NCI-H446 (cell line): ENCODE results near the gene AGFG2.

Experiments
- DNase-seq, 2 experiments: peaks; one replicate each; lab custom pipeline; 2025; lab: John Stamatoyannopoulos, UW

Gene AGFG2

DNA sequence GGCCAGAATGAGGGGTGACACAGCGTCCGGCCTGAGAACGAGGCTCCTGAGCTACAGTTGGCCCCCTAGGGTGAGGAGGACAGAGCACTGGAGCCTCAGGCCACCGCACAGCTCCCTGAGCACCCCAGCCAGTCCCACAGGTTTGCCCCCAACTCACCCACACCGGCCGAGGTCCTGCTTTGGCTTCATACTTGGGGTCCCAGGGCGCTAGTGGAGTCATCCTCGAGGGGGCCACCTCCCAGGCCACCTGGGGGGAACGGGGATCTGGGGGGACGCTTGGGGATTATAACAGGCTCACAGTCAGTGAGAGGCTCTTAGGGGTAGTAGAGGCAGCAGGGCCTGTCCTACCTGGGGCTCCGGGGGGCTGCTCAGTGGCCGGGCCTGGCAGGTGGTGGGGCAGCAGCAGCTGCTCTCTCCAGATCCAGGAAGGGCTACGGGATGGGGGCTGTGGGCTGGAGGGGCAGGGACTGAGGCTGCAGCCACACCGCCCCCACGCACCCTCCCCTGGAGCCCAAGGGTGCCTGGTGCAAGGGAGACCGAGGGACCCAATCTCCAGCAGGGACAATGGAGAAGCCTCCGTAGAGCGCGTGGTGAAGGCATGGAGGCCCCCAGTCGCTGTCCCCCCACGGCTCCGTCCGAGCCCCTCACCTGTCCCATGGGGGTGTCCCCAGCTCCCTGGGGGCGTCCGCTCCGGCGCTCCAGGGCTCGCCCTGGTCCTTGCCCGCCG, 34.1 kb downstream of the AGFG2 start:
- DNase-seq: no peak

DNA sequence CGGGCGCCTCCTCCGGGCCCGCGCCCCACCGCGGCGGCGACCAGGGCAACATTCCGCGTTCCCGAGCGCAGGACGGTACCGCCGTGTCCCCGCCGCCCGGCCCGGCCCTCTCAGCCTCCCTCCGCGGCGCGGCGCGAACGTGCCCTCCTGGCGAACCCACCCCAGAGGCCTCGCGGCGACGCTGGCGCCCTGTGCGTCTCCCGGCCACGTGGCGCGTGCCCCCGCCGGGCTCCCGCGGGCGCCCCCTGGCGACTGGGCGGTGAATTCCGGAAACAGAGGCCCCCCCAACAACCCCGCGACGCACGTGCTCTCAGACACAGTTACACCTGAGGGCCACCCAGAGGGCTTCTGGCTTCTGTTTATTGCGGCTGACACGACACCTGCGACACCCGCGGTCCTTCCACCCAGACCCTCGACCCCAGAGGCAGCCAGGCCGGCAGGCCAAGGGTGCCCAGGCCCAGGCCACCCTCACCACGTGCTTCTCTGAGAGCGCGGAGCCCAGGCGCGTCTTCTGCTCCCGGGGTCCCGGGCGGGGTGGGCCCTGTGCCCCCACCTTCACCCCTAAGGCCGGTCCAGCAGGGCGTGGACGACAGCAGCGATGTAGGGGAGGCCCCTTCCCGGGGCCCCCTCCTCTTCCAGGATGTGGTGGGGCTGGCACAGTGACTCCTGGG, 34.8 kb downstream of the AGFG2 start, which contains the start of gene SAP25:
Gene SAP25 (minus strand): TSS at position 210 of the 671 bp plus-strand sequence. CDS start 158 bp downstream, at position 52.
- DNase-seq: no peak

DNA sequence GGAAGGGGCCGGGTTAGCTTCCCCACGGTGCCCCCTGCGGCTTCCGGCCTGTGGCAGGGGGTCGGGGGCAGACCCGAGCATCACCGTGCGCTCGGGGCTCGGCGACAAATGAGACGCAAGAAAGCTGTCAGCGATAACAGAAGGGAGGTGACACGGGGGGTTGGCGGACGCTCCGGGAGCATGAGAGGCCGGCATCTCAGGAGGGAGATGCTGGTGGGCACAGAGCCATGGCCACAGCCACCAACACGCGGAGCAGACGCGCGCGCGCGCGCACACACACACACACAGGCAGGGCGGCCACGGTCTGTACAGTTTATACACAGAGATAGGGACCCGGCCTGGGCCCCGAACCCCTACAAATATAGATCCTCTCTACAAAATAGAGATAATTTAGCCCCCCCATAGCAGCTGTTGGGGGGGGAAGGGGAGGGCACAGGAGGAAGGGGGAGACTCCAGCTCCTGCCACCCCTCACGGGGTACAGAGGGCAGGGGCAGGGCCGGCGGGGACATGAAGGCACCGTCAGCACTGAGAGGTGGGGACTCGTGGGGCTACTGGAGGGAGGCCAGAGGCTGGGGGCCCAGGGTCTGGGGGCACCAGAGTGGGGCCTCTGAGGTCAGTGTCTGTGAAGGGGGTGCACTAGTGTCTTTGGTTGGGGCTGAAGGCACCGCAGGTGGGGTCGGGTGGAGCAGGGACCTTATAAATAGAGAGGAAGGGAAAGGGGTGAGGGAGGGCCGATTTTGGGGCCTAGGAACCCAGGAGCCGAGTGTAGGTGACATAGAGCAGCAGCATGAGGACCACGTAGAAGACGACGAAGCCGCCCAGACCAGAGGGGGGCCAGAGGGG, 35.6 kb downstream of the AGFG2 start:
- no peak for DNase-seq

DNA sequence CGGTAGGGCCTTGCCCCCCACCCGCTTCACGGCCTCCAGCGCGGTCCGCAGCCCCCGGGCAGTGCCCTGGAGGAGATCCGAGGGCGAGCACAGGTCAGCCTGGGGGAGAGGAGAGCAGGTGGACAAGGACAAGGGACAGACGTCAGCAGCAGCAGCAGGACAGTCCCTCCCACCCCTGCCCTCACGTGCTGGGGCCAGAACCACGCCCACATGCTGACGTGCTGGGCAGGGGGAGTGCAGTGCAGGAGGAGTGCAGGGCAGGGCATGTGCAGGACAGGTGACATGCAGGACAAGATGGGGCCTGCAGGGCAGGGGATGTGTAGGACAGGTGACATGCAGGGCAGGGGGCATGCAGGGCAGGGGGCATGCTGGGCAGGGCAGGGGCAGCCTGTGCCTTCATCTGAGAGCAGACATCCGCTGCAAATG, 36.2 kb downstream of the AGFG2 start:
- DNase-seq: no peak

DNA sequence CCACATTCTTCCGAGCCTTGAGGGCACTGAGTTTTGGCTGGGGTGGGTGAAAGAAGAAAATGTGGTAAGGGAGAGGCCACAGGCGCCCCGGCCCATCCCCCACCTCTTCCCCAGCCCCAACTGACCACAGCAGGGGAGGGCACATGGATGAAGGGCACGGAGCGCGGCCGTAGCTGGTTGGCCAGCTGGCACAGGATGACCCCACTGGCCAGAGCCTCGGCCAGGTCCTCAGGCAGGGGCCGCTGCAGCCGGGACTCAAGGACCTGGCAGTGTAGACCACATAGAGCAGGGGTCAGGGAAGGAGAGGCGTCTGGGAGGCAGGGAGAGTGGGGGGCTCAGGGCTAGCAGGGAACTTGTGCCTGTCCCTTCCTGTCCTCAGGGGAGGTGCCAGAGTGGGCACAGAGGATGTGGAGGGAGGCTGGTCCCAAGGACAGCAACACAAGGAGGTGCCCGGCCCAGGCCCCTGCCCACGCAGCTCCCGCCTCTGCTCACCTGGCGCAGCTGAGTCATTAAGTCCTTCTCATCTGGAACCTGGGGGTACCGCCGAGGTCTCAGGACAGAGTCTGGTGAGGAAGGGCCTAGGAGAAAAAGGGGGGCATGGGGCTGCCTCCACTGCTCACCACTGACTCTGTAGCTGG, 36.9 kb downstream of the AGFG2 start:
- no peak for DNase-seq

DNA sequence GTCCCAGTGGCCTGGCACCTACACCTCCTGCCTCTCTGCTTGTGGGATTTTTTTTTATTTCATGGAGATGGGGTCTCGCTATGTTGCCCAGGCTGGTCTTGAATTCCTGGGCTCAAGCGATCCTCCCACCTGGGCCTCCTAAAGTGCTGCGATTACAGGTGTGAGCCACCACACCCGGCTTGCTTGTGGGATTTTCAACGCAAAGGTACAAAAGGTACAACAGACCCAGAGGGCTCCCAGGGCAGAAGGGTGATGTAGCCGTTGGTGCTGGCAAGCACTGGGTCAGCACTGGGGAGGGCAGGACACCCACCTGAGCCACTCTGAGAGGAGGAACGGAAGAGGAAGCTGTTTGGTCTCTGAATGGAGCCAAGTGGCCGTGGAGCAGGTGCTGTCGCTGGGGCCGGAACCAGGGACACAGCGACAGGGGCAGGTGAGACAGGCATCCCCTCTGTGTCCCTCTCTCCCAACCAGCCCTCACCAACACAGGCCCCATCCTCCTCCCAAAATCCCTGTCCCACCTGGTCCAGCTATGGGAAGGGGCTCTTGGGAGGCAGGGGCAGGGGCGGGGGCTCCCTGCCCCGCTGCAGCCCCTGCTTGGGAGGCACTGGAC, 37.5 kb downstream of the AGFG2 start:
- DNase-seq: no peak

DNA sequence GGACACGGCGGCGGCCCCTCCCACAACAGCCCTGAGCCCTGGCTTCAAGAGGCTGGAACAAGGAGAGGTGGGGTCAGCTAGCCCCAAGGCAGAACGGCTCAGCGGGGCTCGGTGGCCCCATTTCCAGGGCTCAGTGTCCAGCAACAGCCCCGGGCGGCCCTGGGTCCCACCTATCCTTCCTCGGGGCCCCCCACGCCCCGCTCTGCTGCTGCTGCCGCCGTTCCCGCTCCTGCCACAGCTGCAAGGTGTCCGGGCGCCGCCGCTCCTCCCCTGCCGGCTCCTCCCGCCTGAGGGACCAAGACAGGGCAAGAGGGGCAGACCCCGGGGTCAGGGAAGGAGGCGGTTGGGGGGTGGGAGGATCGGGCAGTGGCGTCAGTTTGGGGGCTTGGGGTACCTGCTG, 38.1 kb downstream of the AGFG2 start:
- DNase-seq: no peak

DNA sequence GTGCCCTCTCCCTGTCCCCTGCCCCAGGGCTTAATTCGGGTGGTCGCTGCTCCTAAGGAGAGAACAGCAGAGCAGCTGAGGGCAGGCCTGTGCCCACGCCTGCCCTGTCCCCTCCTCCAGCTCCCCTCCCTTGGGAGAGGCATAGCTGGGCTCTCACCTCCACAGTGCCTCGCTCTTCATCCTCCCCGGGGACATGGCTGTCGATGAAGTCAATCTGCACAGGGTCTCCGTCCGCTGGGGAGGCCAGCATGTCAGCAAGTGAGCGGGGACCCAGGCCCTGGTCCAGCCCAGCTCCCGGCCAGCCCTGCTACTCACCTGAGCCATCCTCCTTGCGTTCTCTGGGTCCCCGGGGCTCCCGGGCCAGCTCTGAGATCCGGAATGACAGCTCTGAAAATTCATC, 38.5 kb downstream of the AGFG2 start:
- DNase-seq: no peak

DNA sequence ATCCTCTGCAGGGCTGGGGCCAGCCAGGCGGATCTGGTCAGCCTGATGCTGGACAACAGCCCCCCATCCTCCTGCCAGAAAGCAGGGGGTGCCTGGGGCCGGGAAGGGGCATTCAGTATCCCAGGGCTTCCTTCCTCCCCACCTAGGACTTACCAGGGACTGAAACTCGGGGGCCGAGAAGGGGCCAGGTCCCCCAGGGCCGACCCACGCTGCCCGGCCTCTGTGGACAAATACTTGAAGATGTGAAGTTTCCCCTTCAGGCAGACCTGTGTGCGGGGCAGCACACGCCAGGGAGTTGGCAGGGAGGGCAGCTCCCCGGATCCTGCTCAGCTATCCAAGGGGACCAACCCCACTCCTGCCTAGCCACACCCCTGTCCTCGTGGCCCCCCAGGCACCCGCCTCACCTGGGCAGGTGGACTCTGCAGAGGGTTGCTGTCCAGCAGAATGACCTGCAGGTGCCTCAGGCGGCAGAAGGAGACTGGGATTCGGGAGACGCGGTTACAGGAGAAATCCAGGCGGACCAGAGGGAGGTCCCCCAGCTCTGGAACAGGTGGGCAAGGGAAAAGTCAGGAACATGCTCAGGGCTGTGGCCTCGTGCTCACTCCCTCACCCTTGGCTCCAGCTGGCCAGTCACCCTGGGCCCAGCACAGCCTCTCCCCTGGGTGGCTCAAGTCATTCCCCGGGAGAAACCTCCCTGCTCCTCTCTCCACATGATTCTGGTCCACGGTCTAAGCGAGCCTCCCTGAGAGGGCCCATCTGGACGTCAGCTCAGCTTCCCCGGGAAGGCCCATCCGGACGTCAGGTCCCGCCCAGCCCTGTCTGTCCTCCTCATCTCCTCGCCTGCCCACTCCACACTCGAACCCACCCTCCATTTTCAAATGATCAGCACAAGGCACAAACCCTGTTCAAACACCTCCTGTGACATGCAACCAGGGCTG, 39.5 kb downstream of the AGFG2 start:
- no peak for DNase-seq

DNA sequence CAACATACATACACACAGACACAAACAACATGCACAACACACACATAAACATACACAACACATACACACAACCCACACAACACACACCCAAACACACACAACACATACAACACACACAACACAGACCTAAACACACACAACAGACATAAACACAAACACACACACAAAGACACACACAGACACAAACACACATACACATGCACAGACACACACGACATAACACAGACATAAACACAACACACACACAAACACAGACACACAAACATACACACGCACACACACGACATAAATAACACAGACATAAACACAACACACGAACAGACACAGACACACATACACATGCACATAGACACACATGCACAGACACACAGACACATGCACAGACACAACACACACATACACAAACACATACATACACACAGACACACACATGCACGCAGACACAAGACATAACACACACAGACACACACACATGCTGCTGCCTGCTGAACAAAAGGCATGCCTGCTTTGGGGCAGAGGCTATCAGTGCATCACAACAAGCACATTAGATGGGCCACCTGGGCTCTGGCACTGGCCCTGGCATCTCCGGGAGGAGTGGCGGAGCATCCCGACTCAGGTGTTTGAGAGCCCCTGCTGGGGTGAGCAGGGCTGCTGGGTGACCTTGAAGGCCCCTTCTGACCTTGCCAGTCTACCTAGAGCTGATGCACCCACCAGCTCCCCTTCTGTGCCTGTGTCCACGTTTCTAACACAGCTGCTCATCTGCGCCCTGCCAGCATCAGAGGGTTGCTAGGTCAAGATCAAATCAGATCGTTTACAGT, 41.7 kb downstream of the AGFG2 start:
- DNase-seq: no peak

DNA sequence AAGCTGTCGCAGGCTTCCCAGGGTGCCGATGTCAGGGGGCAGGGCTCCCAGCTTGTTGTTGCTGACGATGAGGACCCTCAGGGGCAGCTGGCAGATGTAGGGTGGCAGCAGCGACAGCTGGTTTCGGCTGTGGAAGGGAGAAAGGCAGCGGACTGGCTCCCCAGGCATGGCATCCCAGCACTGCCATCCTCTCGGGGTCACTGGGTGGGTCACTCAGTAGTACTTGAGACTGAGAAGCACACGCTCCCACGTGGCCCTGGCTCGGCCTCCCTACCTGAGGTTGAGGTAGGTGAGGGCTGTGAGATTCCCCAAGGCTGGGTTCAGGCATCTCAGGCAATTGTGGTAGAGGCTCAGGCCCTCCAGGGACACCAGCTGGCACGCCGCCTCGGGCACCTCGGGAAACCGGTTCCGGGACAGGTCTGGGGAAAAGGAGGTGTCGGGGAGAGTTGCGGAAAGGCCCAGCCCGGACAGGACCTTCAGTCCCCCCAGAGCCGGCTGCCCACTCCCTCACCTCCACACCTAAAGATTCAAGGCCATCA, 43.1 kb downstream of the AGFG2 start:
- DNase-seq: no peak

DNA sequence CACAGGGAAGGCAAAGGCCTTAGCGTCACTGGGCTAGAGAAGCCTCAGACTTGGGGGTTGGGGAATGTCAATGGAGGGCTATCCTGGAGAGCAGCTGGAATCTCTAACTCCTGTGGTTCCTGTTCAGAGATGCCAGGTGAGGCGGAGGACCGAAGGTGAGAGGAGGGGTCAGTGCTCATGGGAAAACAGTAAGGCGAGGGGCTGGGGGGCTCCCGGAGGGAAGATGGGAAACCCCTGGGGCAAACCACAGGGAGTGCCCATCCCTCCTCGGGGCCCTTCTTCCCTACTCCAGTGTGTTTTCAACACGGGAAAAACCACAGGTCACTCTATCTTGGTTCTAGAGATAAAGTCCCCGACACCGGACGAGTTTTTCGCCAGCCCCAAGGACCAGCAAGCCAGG, 43.6 kb downstream of the AGFG2 start:
- no peak for DNase-seq

DNA sequence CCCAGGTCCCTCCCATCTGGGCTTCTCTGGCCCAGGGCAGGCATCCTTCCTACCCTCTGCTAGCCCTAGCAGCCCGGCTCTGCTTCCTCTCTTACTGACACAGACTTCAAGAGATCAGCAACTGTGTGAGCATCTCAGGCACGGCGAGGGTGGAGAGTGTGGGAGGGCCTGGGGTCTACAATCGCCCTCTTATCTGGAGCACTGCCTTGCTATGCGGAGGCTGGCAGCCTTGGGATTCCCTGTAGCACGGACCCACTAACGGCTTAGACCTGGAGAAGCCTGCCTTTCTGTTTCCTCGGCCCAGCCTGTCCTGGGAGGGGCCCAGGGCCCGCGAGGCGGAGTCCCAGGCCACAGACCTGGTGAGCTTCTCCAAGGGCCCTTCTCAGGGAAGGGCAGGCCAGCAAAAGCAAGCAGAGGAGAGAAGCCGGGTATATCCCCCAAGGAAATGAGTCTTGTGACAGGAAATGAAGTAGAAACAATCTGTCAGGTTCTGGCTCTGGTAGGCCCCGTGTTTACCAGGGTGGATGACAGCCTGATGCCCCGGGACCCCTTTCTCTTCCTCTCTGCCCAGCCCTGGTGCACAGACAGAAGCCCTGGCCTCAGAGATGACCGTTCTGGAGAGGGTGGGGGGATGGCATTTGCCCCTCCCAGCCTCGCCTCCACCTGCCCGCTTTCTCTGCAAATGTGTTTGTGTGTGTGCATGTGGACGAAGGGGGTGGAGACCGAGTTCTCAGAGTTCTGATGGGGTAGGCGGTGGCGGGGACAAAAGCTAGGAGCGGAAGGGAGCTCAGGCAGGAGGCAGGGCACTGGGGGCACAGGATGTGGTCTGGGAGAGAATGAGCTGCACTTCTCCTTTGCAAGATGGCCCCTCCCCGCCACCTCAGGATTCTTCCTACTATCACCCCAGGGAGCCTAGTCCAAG, 44.4 kb downstream of the AGFG2 start:
- no peak for DNase-seq

DNA sequence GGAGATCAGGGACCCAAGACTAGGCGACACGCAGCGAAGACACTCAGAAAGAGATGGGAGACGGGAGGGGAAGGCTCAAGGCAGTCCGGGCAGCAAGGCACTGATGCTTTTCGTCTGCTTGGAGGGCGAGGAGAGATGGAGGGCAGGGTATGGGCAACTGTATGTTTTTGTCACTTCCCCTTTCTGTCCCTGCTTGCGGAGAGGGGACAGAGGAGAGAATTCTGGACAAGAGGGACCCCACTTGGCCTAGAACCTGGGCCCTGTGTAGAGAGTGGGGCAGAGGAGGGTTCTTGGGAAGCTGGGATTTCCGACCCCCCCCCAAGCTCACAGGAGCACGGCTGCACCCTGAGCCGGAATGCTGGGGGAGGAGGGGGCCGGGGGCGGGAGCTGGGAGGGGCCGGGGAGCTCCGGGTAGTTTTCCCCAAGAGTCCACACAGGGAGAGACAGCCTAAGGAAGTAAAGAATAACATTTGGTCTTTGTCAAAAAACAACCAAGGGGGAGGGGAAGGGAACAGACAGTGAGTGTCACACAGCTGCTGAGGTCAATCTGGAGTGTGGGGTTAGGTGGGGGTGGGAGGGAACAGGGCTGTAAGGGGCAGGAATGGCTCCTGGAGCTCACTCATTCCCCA, 45.2 kb downstream of the AGFG2 start:
- DNase-seq: no peak

DNA sequence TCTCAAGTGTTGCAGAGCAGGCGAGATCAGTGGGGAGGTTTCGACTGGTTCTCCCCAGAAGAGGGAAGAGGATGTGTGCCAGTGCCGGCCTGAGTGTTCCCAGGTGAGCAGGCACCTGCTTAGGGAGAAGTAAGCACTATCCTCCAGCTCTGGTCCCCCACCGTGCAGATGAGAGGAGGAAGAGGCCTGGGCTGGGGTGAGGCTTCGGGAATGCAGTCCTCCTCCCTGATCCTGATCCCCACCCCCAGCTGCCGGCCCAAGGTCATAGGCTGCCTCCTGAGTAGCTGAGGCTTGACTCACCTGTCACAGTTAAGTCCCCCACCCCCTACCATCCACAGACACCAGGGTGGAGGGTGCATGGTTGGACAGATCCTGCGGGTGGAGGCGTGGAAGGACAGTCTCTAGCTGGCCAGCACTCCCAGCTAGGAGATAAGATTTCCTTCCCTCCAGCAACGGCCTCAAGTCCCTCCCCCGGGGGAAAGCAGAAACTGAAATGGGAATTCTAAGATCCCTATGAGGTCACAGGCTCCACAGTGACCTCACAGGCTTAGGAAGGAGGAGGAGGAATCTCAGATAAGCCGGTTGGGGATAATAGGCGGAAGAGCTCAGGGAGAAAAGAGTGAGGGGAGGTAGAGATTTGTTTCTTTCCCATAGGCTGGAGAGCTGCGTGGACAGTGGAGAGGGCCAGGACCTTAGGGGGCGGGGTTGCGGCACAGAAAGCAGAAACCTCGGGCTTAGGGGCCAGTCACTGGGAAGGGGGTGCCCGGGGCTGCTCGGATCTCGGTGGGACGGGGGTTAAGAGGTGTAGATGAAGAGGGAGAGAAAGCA, 45.9 kb downstream of the AGFG2 start:
- no peak for DNase-seq

DNA sequence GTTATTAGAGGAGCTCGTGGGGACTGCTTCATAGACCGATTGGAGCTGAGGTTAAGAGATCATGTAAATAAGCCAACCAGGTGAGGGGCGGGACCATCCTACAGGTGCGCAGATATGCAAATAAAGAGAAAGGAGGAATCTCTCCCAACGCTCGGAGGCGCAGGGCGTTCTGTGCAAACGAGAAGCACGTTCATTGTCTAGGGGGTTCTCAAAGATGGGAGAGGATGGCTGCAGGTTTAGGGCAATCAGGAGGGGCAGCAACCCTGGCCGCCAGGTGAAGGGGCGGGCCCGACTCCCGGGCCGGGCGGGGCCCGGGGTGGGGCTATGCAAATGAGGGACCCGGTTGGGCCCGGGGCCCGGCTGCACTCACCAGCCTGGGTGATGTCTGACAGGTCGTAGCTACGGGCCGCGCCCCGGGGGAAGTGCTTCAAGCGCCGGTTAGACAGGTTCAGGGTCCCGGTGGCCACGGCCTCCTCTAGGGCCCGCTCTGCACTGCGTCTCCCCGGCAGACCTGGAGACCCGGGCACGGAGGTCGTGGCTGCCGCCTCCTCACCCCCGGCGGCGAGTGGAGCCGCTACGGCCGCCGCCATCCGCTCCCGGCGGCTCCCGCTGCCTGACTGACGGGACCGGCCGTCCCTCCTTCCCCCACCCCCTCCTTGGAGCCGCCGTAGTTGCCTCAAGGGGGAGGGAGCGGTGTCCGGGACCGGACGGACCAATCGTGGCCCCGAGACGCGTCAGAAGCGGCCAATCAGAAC, 46.7 kb downstream of the AGFG2 start, which contains the start of gene LRCH4:
Gene LRCH4 (minus strand): TSS at position 619 of the 755 bp plus-strand sequence. CDS start 29 bp downstream, at position 590.
- no peak for DNase-seq
